Activated CD8-positive, alpha-beta T cell treated with anti-CD3 and anti-CD28 coated beads, Interleukin-2, amount 10 ng/mL, durations not matched to agents 7 days and 5 days (primary cell): Measurements from ENCODE around the gene PTPRF. TPM values are rescaled to one million over a fixed set of nuclear protein-coding genes. Genes with fewer than 3 reads are reported as not detected.

Experiments used
- ATAC-seq: fragments of 150-1000 bp; cut with Tn5 transposase; one replicate; pipeline ENCODE4 v1.10.0; 2021; ENCODE audit warnings: moderate library complexity
- CTCF ChIA-PET: fragments of 350-600 bp; sonication (Branson Sonifier 250); formaldehyde crosslinking; loops from one replicate; lab custom pipeline; 2021; ENCODE audit warnings: antibody characterized with exemption; lab: Charles Lee
- POLR2A ChIA-PET: fragments of 350-600 bp; sonication (Branson Sonifier 250); formaldehyde crosslinking; loops from one replicate; lab custom pipeline; 2021; ENCODE audit warnings: antibody characterized with exemption; lab: Charles Lee
- DNase-seq: peaks from one replicate; pipeline ENCODE4 v3.0.0-alpha.2; 2020
- H3K27ac Mint-ChIP-seq: one replicate; pipeline ENCODE4 v1.8.0; 2021; ENCODE audit warnings: mild to moderate bottlenecking, mixed read lengths
- H3K27me3 Mint-ChIP-seq: one replicate; pipeline ENCODE4 v1.8.0; 2021; ENCODE audit warnings: low read depth, mixed read lengths
- H3K36me3 Mint-ChIP-seq: one replicate; pipeline ENCODE4 v1.8.0; 2021; ENCODE audit warnings: low read depth, mixed read lengths
- H3K4me1 Mint-ChIP-seq: one replicate; pipeline ENCODE4 v1.8.0; 2021; ENCODE audit warnings: low read depth, mixed read lengths
- H3K4me3 Mint-ChIP-seq: one replicate; pipeline ENCODE4 v1.8.0; 2021; ENCODE audit warnings: mild to moderate bottlenecking, mixed read lengths
- H3K9me3 Mint-ChIP-seq: one replicate; pipeline ENCODE4 v1.8.0; 2022; ENCODE audit warnings: mixed read lengths; ENCODE audit not compliant: insufficient read depth
- total RNA-seq, 2 experiments: library from RNA; stranded (reverse); gene quantifications; one replicate each; pipeline ENCODE4 v1.2.3, GENCODE V29; 2021

PTPRF gene
- total RNA-seq, 2 experiments from 2014 or later, result 0.61 to 0.65 TPM

GRCh38 chr1:43605157-43605556 lies 74.5 kb downstream of the PTPRF start:
- ATAC-seq (no peak), DNase-seq (no peak)
- no peaks in the 10 kb centered on the region for H3K9me3 Mint-ChIP-seq
- POLR2A ChIA-PET, result no interaction called here
- no peaks in the 10 kb centered on the region for H3K4me1 Mint-ChIP-seq
- H3K36me3 Mint-ChIP-seq, result no peaks in the 10 kb centered on the region
- no peak overlapping the region for H3K4me3 Mint-ChIP-seq
- H3K27ac Mint-ChIP-seq, result no peak overlapping the region
- no peaks in the 10 kb centered on the region for H3K27me3 Mint-ChIP-seq
- CTCF ChIA-PET, result no interaction called here

- no peak for ATAC-seq
- POLR2A ChIA-PET, result no interaction called here
Observed at GRCh38 chr1:43605766-43606165, 75.1 kb downstream of the PTPRF start.

GRCh38 chr1:43606624-43607023 lies 75.9 kb downstream of the PTPRF start:
- Mint-ChIP-seq H3K9me3 (no peaks in the 10 kb centered on the region), H3K4me3 (no peak overlapping the region), H3K27me3 (no peaks in the 10 kb centered on the region), H3K36me3 (no peaks in the 10 kb centered on the region), H3K4me1 (no peaks in the 10 kb centered on the region), H3K27ac (no peak overlapping the region)
- ChIA-PET POLR2A (no interaction called here), CTCF (no interaction called here)
- DNase-seq (no peak), ATAC-seq (no peak)

More at GRCh38 chr1:43605766-43606165, 75.1 kb downstream of the PTPRF start:
- H3K9me3 Mint-ChIP-seq, result no peaks in the 10 kb centered on the region
- H3K4me3 Mint-ChIP-seq, result no peak overlapping the region
- DNase-seq, result no peak
- H3K27me3 Mint-ChIP-seq, result no peaks in the 10 kb centered on the region
- H3K36me3 Mint-ChIP-seq, result no peaks in the 10 kb centered on the region
- no peak overlapping the region for H3K27ac Mint-ChIP-seq
- H3K4me1 Mint-ChIP-seq, result no peaks in the 10 kb centered on the region
- CTCF ChIA-PET, result no interaction called here

- no peak overlapping the region for H3K4me3 Mint-ChIP-seq
Observed at GRCh38 chr1:43608827-43609226, 78.1 kb downstream of the PTPRF start.

GRCh38 chr1:43610339-43610738 lies 79.7 kb downstream of the PTPRF start:
- Mint-ChIP-seq H3K9me3 (no peaks in the 10 kb centered on the region), H3K36me3 (no peaks in the 10 kb centered on the region), H3K27me3 (no peaks in the 10 kb centered on the region), H3K4me1 (no peaks in the 10 kb centered on the region), H3K4me3 (no peak overlapping the region), H3K27ac (no peak overlapping the region)
- DNase-seq (no peak), ATAC-seq (no peak)
- ChIA-PET CTCF (interaction anchor here (0.7 kb wide), 1 partner anchor 1453 kb away, joined by 3 read pairs; no protein-coding TSS in a partner anchor), POLR2A (no interaction called here)

More at GRCh38 chr1:43608827-43609226, 78.1 kb downstream of the PTPRF start:
- Mint-ChIP-seq H3K36me3 (no peaks in the 10 kb centered on the region), H3K27me3 (no peaks in the 10 kb centered on the region), H3K27ac (no peak overlapping the region), H3K9me3 (no peaks in the 10 kb centered on the region), H3K4me1 (no peaks in the 10 kb centered on the region)
- POLR2A ChIA-PET, result no interaction called here
- CTCF ChIA-PET, result no interaction called here
- no peak for ATAC-seq
- no peak for DNase-seq

- ATAC-seq (no peak), DNase-seq (no peak)
- CTCF ChIA-PET, result no interaction called here
- no peaks in the 10 kb centered on the region for H3K27me3 Mint-ChIP-seq
- POLR2A ChIA-PET, result no interaction called here
- H3K36me3 Mint-ChIP-seq, result no peaks in the 10 kb centered on the region
- no peak overlapping the region for H3K27ac Mint-ChIP-seq
- no peak overlapping the region for H3K4me3 Mint-ChIP-seq
- no peaks in the 10 kb centered on the region for H3K9me3 Mint-ChIP-seq
- no peaks in the 10 kb centered on the region for H3K4me1 Mint-ChIP-seq
Observed at GRCh38 chr1:43611950-43612349, 81.3 kb downstream of the PTPRF start.

GRCh38 chr1:43612406-43612805 lies 81.7 kb downstream of the PTPRF start:
- no peak overlapping the region for H3K27ac Mint-ChIP-seq
- ATAC-seq (no peak), DNase-seq (no peak)
- no peaks in the 10 kb centered on the region for H3K4me1 Mint-ChIP-seq
- no peaks in the 10 kb centered on the region for H3K36me3 Mint-ChIP-seq
- no peak overlapping the region for H3K4me3 Mint-ChIP-seq
- ChIA-PET CTCF (no interaction called here), POLR2A (no interaction called here)
- no peaks in the 10 kb centered on the region for H3K27me3 Mint-ChIP-seq
- no peaks in the 10 kb centered on the region for H3K9me3 Mint-ChIP-seq

GRCh38 chr1:43613075-43613942 lies 82.6 kb downstream of the PTPRF start:
- Mint-ChIP-seq H3K27me3 (no peaks in the 10 kb centered on the region), H3K9me3 (no peaks in the 10 kb centered on the region), H3K36me3 (no peaks in the 10 kb centered on the region), H3K4me1 (no peaks in the 10 kb centered on the region), H3K4me3 (no peak overlapping the region), H3K27ac (no peak overlapping the region)
- POLR2A ChIA-PET, result no interaction called here
- CTCF ChIA-PET, result no interaction called here
- ATAC-seq, result no peak
- DNase-seq, result no peak

GRCh38 chr1:43614211-43614610 lies 83.5 kb downstream of the PTPRF start:
- no peak for DNase-seq
- Mint-ChIP-seq H3K27ac (no peak overlapping the region), H3K36me3 (no peaks in the 10 kb centered on the region), H3K4me3 (no peak overlapping the region), H3K4me1 (no peaks in the 10 kb centered on the region), H3K9me3 (no peaks in the 10 kb centered on the region), H3K27me3 (no peaks in the 10 kb centered on the region)
- ATAC-seq, result no peak
- ChIA-PET CTCF (no interaction called here), POLR2A (no interaction called here)

GRCh38 chr1:43614891-43615290 lies 84.2 kb downstream of the PTPRF start:
- CTCF ChIA-PET, result no interaction called here
- H3K4me1 Mint-ChIP-seq, result no peaks in the 10 kb centered on the region
- ATAC-seq (no peak), DNase-seq (no peak)
- no peak overlapping the region for H3K27ac Mint-ChIP-seq
- POLR2A ChIA-PET, result no interaction called here
- no peaks in the 10 kb centered on the region for H3K9me3 Mint-ChIP-seq
- H3K36me3 Mint-ChIP-seq, result no peaks in the 10 kb centered on the region
- no peak overlapping the region for H3K4me3 Mint-ChIP-seq
- no peaks in the 10 kb centered on the region for H3K27me3 Mint-ChIP-seq

- Mint-ChIP-seq H3K4me1 (no peaks in the 10 kb centered on the region), H3K27me3 (no peaks in the 10 kb centered on the region), H3K27ac (no peak overlapping the region), H3K4me3 (no peak overlapping the region), H3K9me3 (no peaks in the 10 kb centered on the region), H3K36me3 (no peaks in the 10 kb centered on the region)
- CTCF ChIA-PET, result no interaction called here
- DNase-seq (no peak), ATAC-seq (no peak)
- POLR2A ChIA-PET, result no interaction called here
Observed at GRCh38 chr1:43616383-43616782, 85.7 kb downstream of the PTPRF start.

- ATAC-seq, result no peak
- no peak for DNase-seq
- no peaks in the 10 kb centered on the region for H3K4me1 Mint-ChIP-seq
- no peaks in the 10 kb centered on the region for H3K36me3 Mint-ChIP-seq
- ChIA-PET CTCF (no interaction called here), POLR2A (no interaction called here)
- H3K27me3 Mint-ChIP-seq, result no peaks in the 10 kb centered on the region
- H3K4me3 Mint-ChIP-seq, result no peak overlapping the region
- H3K27ac Mint-ChIP-seq, result no peak overlapping the region
- H3K9me3 Mint-ChIP-seq, result no peaks in the 10 kb centered on the region
Observed at GRCh38 chr1:43617011-43617410, 86.3 kb downstream of the PTPRF start.
